NCI-H1105 (cell line): Measurements from ENCODE around the gene OPTN.
A peak's percentile ranks its signal among the peaks of the same experiment; 100 is the strongest.
"Not testable (repeated sequence)": the region's sequence is repeated elsewhere in the genome, so short reads cannot be mapped to it uniquely, and the experiment has no call there.

ENCODE experiments used
- DNase-seq: peaks from one replicate; lab custom pipeline; 2025; lab: John Stamatoyannopoulos, UW

OPTN gene

GRCh38 chr10:13099666-13100348 is at the start of gene OPTN:
OPTN (plus strand) TSS chr10:13100163; CDS start chr10:13109123, 8,960 bp downstream.
- peak; percentile 58 for DNase-seq

DNA sequence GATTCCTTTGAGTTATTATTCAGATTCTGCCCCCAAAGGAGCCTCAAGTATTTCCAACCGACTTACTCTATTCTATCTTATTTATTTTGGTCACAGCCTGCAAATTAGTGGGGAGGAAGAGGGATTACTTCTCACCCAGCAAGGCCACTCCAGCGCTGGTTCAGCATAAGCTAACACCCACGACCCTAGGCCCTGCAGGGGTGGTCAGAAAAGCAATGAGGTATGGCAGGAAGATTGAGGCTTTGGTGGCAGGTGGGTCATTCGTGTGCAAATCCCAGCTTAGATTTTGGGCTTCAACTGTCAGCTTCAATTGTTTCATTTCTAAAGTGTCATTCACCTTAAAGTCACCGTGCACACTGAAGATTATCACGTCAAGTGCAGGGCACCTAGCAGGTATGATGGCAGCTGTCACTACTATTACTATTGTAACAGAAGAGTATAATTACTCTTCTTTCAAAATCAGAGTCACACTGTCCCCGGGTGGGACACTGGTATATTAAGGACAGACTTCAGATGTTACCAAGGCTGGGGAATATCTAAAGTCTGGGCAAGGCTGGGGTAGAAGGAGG is 48.8 kb upstream of the OPTN start:
- DNase-seq: no peak

GRCh38 chr10:13053208-13053607 is 46.8 kb upstream of the OPTN start:
- not testable (repeated sequence) for DNase-seq

DNA sequence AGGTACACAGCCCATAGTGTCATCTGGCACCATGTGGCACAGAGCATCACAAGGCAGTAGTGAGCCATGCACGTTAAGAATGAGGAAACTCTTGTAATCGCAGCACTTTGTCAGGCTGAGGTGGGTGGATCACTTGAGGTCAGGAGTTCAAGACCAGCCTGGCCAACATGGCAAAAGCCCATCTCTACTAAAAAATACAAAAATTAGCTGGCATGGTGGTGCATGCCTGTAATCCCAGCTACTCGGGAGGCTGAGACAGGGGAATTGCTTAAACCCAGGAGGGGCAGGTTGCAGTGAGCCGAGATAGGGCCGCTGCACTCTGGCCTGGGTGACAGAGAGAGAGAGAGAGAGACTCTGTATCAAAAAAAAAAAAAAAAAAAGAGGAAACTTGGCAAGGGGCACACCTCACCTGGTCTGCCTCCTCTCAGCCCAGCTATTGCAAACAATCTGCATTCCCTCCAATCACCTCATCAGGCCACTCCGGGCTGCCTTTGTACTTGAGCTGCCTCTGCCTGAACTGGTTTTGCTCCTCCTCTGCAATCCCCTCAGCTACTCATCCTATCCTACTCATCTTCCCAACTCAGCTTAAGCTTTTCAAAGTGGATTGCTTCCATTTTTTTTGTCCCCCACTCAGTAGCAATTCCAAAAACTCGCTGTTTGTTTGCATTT is 46.0 kb upstream of the OPTN start:
- DNase-seq: no peak

GRCh38 chr10:13054844-13055243 is 45.1 kb upstream of the OPTN start:
- no peak for DNase-seq

DNA sequence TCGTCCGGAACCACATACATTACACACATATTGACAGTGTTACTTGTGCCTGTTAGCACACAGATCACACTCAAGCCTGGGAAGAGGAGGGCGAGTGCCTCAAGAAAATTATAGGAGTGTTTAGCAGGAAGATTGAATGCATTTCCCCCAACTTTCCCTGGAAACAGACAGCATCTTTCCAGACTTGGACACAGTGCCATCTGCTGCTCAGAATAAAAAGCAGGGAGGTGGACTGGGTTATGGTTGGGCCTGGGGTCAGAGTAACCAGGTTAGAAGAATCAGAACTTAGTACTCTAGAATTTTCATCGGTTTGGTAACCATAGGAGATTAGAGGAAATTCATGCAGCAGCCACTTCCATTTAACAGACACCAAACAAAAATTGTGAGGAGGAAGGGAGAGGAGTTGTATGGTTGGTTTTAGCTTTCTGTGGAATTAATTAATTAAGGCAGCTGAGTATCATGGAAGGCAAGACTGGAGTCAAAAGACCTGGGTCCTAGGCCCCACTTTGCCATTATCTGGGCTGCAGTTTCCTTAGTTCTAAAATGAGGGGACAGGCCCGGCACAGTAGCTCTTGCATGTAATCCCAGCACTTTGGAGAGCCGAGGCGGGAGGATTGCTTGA is 43.4 kb upstream of the OPTN start:
- DNase-seq: no peak

DNA sequence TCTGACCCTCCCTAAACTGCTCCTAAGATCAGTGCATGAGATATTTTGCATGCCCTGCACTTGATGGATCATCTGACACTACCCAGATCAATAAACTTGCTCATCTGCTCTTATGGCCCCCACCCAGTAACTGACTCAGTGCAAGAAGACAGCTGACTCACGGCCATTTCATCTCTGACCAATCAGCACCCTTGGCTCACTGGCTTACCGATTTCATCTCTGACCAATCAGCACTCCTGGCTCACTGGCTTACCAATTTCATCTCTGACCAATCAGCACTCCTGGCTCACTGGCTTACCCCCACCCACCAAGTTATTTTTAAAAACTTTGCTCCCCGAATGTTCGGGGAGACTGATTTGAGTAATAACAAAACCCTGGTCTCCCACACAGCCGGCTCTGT is 37.2 kb upstream of the OPTN start:
- no peak for DNase-seq

DNA sequence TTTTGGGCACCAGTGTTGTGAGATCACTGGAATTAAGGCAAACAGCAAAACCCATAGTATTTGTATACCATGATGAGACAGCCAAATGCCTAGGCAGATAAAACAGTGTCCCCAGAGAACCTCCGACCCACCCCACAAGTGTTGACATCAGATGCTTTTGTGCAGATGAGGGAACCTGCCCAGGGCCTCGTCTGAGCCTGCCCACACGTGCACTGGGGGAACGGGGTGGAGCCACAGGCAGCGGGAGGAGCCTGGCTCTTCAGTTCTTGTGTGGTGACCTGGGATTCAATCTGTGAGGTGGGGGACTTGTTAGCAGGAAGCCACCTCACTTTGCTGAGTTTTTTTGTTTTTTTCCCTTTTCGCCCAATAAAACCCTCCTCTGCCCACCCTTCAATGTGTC is 33.4 kb upstream of the OPTN start:
- DNase-seq: no peak

GRCh38 chr10:13067431-13067830 is 32.5 kb upstream of the OPTN start:
- no peak for DNase-seq

DNA sequence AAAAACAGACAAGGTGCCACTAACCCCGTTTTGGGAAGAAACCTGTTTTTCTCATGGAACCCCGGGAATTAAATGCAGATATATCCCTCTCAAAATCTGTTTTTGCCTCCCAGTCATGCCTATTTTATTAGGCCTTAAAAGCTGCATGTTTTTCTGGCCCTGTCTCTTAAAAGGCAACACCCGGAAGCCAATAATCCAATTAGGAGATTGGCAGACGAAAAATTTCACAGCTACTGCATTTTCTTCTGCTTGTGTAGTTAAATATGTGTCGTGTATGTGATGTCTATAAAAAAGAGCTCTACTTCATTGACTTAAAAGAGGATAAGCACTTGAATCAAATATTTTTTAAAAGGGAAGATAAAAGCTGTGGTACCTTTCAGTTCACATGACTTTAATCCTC is 31.9 kb upstream of the OPTN start:
- DNase-seq: no peak

GRCh38 chr10:13068484-13068883 is 31.5 kb upstream of the OPTN start:
- no peak for DNase-seq

DNA sequence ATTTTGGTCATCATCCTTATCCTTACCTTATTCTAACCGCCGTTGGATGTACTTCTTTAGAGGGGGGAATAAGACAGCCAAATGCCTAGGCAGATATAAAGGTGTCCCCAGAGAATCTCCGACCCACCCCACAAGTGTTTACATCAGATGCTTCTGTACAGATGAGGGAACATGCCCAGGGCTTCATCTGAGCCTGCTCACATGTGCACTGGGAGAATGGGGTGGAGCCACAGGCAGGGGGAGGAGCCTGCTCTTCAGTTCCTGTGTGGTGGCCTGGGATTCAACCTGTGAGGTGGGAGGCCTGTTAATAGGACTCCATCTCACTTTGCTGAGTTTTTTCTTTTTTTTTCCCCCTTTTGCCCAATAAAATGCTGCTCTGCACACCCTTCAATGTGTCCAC is 27.6 kb upstream of the OPTN start:
- DNase-seq: no peak

DNA sequence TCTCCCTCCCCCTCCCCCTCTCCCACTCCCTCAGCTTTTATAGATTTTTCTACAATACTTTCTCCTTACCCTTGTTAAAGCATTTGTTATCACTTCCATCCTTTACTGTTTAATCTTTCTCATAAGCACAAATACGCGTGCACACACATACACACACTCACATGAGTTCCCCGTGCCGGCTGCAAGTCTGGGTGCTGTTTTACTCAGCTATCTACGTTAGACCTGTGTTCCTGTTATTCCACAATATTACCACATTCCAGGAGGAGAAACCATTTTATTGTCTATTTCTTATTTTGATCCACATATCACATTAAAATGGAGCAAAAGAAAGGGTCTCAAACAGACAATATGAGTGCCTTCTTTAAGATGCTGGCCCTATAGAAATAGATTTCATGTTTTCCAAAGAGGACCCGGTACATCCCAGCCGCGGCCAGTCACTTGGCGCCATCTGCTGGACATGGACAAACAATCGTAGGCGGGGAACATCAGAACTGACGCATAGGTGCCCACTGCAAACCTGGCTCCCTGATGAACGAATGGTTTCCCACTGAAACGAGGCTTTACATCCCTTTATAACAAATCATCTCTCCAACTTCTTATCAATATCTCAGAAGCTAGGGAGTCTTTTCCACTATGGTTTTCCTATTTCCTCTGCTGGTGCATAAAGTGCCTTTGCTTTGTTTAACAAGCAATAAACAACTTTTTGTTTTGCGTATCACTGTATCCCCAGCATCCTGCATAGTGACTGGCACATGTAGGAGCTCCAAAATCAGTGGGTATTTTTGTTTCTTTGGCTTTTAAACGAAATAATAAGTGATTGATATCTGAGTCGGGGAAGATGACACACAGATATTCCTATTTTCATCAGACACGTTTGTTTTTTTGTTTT is 25.2 kb upstream of the OPTN start:
- peak; percentile 30 for DNase-seq

- no peak for DNase-seq
Observed at GRCh38 chr10:13078912-13079775, 20.8 kb upstream of the OPTN start.

- no peak for DNase-seq
Observed at GRCh38 chr10:13079776-13080050, 20.2 kb upstream of the OPTN start.

DNA sequence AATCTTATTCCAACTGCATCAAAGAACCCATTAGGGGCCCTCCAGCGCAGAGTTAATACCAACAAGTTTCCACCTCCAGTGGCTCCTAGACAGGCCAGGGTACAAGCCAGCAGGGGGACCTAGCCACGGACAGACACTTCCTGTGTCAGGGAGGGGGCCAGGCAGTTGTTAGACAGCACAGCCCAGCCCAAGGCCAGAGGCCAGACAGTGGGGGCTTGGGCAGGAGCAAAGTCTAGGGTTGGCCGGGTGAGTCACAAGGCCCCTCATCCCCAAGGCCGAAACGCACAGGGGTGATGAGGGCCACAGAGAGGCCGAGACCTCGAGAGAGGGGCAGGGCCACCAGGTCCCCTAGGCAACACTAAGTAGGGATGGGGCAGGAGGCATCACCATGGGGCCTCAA is 19.3 kb upstream of the OPTN start:
- DNase-seq: no peak

DNA sequence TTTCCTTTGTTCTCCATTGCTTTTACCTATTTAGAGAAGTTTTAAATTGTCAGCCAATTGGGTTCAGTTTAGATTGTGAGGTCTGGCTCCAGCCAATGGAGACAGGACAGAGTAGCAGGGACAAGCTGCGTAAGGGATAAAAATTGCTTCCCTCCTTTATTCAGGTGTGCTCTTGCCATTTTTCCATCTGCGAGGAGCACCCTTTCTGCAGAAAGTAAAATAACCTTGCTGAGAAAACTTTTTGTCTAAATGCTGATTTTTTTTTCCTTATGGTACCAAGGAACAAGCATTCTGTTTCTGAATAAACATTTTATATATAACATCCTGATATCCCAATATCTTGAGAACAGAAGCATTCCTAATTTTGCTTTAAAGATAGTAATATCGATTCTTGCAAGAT is 16.3 kb upstream of the OPTN start:
- not testable (repeated sequence) for DNase-seq

DNA sequence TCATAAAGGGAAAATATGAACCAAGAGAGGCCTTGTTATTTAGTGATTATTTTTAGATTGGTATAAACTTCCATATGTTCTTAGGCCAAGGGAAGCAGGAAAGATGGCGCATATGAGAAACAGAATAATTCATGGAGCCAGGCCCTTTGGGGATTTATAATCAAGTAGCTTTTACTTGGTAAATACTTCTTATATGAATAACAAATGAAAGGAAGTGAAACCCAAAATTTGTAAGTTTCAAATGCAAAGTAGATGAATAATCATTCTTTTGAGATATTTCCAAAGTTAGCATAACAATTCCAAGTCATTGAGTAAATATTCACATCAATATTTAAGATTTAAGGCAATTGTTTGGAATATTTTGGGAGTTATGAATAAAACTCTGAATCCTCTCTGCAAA is 13.9 kb upstream of the OPTN start:
- no peak for DNase-seq

GRCh38 chr10:13087601-13087985 is 12.4 kb upstream of the OPTN start:
- no peak for DNase-seq

DNA sequence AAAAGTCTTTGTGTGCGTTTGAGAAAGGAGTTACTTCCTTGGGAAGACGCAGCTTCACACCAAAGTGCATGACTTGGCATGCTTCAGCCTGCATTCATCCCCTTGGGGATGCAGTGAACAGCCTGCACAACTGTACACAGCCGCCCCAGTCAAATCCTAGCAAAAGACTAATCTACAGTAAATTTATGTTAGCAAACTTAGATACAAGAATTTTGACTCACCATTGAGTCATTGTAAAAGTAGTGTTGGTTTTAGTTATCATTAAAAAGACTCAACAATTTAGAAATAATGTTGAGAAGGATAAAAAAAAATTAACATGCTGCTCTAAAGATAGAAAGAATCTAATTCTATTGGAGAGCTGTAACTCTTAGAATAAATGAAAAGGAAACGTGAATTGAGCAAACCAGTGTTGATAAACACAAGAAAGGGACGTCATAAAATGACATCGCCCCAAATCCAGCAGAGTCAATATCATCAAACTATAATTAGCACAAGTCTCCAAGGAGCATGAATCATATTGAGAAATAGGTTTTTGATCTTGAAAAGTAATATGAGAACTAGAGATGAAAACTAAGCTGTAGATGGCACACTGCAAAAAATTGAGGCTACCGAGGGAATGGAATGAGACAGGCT is 11.9 kb upstream of the OPTN start:
- DNase-seq: no peak

DNA sequence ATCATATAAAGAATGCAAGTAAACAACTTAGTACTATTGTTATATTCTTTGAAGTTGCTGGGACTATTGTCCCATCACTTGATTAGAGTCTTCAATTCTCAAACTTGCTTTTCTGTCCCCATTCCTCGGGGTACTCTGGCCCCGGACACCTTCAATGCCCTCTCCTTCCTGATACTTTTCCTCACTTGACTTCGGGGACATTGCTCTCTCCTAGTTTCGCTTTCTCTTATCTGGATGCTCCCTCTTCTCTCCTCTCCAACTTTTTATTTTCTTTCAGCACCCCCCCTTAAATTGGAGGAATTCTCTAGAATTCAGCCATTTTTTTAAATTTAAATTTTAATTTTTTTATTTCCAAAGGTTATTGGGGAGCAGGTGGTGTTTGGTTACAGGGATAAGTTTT is 10.6 kb upstream of the OPTN start:
- no peak for DNase-seq
